Uterus (tissue), 2 donors: ENCODE data around the gene PDE6B.

ENCODE experiments used
- POLR2A ChIP-seq, 2 donors: fragments of 450-650 bp; IDR thresholded peaks; one replicate each; pipeline ENCODE4 v1.6.1; 2016; ENCODE audit warnings: antibody characterized with exemption in 2 of 2, mild to moderate bottlenecking in 1 of 2, moderate library complexity in 1 of 2
- TF ChIP-seq, protein P1 (sequence below), 4 experiments: fragments of 200-600 bp in 2 of 4; fragments of 450-650 bp in 2 of 4; sonication (generic) in 2 of 4; IDR thresholded peaks; one replicate each; pipeline ENCODE4 v1.5.1; 2016 to 2019; ENCODE audit warnings: antibody characterized with exemption in 4 of 4, mild to moderate bottlenecking in 2 of 4, moderate library complexity in 1 of 4

GRCh38 chr4:666436-666810 is 41.0 kb downstream of the PDE6B start:
- TF ChIP-seq, protein P1, sequence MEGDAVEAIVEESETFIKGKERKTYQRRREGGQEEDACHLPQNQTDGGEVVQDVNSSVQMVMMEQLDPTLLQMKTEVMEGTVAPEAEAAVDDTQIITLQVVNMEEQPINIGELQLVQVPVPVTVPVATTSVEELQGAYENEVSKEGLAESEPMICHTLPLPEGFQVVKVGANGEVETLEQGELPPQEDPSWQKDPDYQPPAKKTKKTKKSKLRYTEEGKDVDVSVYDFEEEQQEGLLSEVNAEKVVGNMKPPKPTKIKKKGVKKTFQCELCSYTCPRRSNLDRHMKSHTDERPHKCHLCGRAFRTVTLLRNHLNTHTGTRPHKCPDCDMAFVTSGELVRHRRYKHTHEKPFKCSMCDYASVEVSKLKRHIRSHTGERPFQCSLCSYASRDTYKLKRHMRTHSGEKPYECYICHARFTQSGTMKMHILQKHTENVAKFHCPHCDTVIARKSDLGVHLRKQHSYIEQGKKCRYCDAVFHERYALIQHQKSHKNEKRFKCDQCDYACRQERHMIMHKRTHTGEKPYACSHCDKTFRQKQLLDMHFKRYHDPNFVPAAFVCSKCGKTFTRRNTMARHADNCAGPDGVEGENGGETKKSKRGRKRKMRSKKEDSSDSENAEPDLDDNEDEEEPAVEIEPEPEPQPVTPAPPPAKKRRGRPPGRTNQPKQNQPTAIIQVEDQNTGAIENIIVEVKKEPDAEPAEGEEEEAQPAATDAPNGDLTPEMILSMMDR (IDR thresholded peaks at IDR 0.05), result no peak
- no peak for TF ChIP-seq POLR2A (IDR thresholded peaks at IDR 0.05)
